Astrocyte (in vitro differentiated cells and primary cell): ENCODE data around the gene CIROP.

Experiments used
- EZH2 ChIP-seq: IDR thresholded peaks from 2 replicates; pipeline ENCODE4 v1.6.1; 2012; ENCODE audit warnings: mild to moderate bottlenecking, low read length, inconsistent platforms; ENCODE audit not compliant: insufficient read depth
- TF ChIP-seq, protein P1 (sequence below): IDR thresholded peaks from 2 replicates; pipeline ENCODE4 v1.5.1; 2011; ENCODE audit warnings: low read depth, mild to moderate bottlenecking, inconsistent platforms, low read length, moderate library complexity; ENCODE audit not compliant: insufficient read depth

- no peak for TF ChIP-seq EZH2
- TF ChIP-seq, protein P1, sequence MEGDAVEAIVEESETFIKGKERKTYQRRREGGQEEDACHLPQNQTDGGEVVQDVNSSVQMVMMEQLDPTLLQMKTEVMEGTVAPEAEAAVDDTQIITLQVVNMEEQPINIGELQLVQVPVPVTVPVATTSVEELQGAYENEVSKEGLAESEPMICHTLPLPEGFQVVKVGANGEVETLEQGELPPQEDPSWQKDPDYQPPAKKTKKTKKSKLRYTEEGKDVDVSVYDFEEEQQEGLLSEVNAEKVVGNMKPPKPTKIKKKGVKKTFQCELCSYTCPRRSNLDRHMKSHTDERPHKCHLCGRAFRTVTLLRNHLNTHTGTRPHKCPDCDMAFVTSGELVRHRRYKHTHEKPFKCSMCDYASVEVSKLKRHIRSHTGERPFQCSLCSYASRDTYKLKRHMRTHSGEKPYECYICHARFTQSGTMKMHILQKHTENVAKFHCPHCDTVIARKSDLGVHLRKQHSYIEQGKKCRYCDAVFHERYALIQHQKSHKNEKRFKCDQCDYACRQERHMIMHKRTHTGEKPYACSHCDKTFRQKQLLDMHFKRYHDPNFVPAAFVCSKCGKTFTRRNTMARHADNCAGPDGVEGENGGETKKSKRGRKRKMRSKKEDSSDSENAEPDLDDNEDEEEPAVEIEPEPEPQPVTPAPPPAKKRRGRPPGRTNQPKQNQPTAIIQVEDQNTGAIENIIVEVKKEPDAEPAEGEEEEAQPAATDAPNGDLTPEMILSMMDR: no peak
These were observed 42.9 kb upstream of the CIROP start for GRCh38 chr14:23147676-23148075.
